GM23338 (cell line): ENCODE data around the gene AXIN1. TPM values are rescaled to one million over a fixed set of nuclear protein-coding genes. Genes with fewer than 3 reads are reported as not detected.

ENCODE experiments used
- ATAC-seq: fragments of 200-7000 bp; cut with Tn5 transposase; 3 replicates; pipeline ENCODE4 v1.9.1; 2020
- DNase-seq: peaks from one replicate; pipeline ENCODE4 v3.0.0-alpha.2; 2015; ENCODE audit warnings: low spot score
- H2AFZ ChIP-seq: fragments of 200-600 bp; sonication (generic); 2 replicates; pipeline ENCODE4 v1.8.0; 2016; ENCODE audit warnings: antibody characterized with exemption, mild to moderate bottlenecking, moderate library complexity
- H3F3A ChIP-seq: fragments of 200-600 bp; sonication (generic); replicated peaks from 2 replicates; pipeline ENCODE4 v1.8.0; 2017; ENCODE audit warnings: antibody characterized with exemption, mixed run types, low read depth
- H3K27ac ChIP-seq: fragments of 200-600 bp; sonication (generic); 2 replicates; pipeline ENCODE4 v1.6.1; 2016; ENCODE audit warnings: low read depth
- H3K27me3 ChIP-seq: fragments of 200-600 bp; sonication (generic); 2 replicates; pipeline ENCODE4 v1.8.0; 2016; ENCODE audit warnings: mild to moderate bottlenecking, mixed run types, moderate library complexity; ENCODE audit not compliant: insufficient read depth
- H3K36me3 ChIP-seq: fragments of 200-600 bp; sonication (generic); 2 replicates; pipeline ENCODE4 v1.8.0; 2016; ENCODE audit warnings: mild to moderate bottlenecking; ENCODE audit not compliant: insufficient read depth
- H3K4me1 ChIP-seq: fragments of 200-600 bp; sonication (generic); 2 replicates; pipeline ENCODE4 v1.8.0; 2016; ENCODE audit warnings: mild to moderate bottlenecking, moderate library complexity; ENCODE audit not compliant: insufficient read depth
- H3K4me2 ChIP-seq: fragments of 200-600 bp; sonication (generic); 2 replicates; pipeline ENCODE4 v1.7.1; 2017; ENCODE audit warnings: mixed run types
- H3K4me3 ChIP-seq: fragments of 200-600 bp; sonication (generic); 2 replicates; pipeline ENCODE4 v1.6.1; 2016; ENCODE audit warnings: mixed run types
- H3K79me2 ChIP-seq: fragments of 200-600 bp; sonication (generic); replicated peaks from 2 replicates; pipeline ENCODE4 v1.8.0; 2017; ENCODE audit warnings: mild to moderate bottlenecking; ENCODE audit not compliant: insufficient read depth
- H3K9me2 ChIP-seq: fragments of 200-600 bp; sonication (generic); 2 replicates; pipeline ENCODE4 v1.8.0; 2017; ENCODE audit not compliant: insufficient read depth
- H4K20me1 ChIP-seq: fragments of 200-600 bp; sonication (generic); replicated peaks from 2 replicates; pipeline ENCODE4 v1.8.0; 2017; ENCODE audit warnings: mild to moderate bottlenecking; ENCODE audit not compliant: insufficient read depth
- H3K27ac Mint-ChIP-seq: 2 replicates; pipeline ENCODE4 v1.8.0; 2020; ENCODE audit warnings: inconsistent platforms, mild to moderate bottlenecking, moderate library complexity, mixed read lengths
- H3K27me3 Mint-ChIP-seq: 3 replicates; pipeline ENCODE4 v1.8.0; 2022; ENCODE audit warnings: low read depth, mild to moderate bottlenecking, moderate library complexity, mixed read lengths, inconsistent platforms; ENCODE audit not compliant: insufficient read depth, poor library complexity
- H3K36me3 Mint-ChIP-seq: 3 replicates; pipeline ENCODE4 v1.8.0; 2021; ENCODE audit warnings: low read depth, mild to moderate bottlenecking, inconsistent platforms, moderate library complexity, mixed read lengths
- H3K4me1 Mint-ChIP-seq: 3 replicates; pipeline ENCODE4 v1.8.0; 2020; ENCODE audit warnings: mild to moderate bottlenecking, inconsistent platforms, mixed read lengths
- H3K4me3 Mint-ChIP-seq: 3 replicates; pipeline ENCODE4 v1.8.0; 2021; ENCODE audit warnings: moderate library complexity, mild to moderate bottlenecking, inconsistent platforms, mixed read lengths
- H3K9me3 Mint-ChIP-seq: 3 replicates; pipeline ENCODE4 v1.8.0; 2020; ENCODE audit warnings: moderate library complexity, mild to moderate bottlenecking, inconsistent platforms, mixed read lengths
- CREB1 ChIP-seq: fragments of 250-450 bp; sonication (Bioruptor Pico); IDR thresholded peaks from 2 replicates; pipeline ENCODE4 v1.5.0; 2020; ENCODE audit warnings: low read depth, mild to moderate bottlenecking, moderate library complexity
- EZH2 ChIP-seq: fragments of 200-600 bp; sonication (generic); IDR thresholded peaks from one replicate; pipeline ENCODE4 v1.8.0; 2017; ENCODE audit warnings: antibody characterized with exemption, mild to moderate bottlenecking, low read depth; ENCODE audit not compliant: unreplicated experiment
- EZH2phosphoT487 ChIP-seq: fragments of 200-600 bp; sonication (generic); IDR thresholded peaks from one replicate; pipeline ENCODE4 v1.8.1; 2018; ENCODE audit warnings: antibody characterized with exemption; ENCODE audit not compliant: unreplicated experiment
- JUNB ChIP-seq: IDR thresholded peaks from one replicate; pipeline ENCODE4 v1.6.1; 2016; ENCODE audit warnings: antibody characterized with exemption; ENCODE audit not compliant: unreplicated experiment
- NANOG ChIP-seq: IDR thresholded peaks from 2 replicates; pipeline ENCODE4 v1.6.1; 2016; ENCODE audit warnings: antibody characterized with exemption, borderline replicate concordance
- POLR2AphosphoS5 ChIP-seq: IDR thresholded peaks from 2 replicates; pipeline ENCODE4 v1.6.1; 2016; ENCODE audit warnings: antibody characterized with exemption, low read depth
- REST ChIP-seq: IDR thresholded peaks from one replicate; pipeline ENCODE4 v1.6.1; 2018; ENCODE audit warnings: antibody characterized with exemption; ENCODE audit not compliant: unreplicated experiment
- STAT1 ChIP-seq: IDR thresholded peaks from one replicate; pipeline ENCODE4 v1.6.1; 2016; ENCODE audit warnings: antibody characterized with exemption; ENCODE audit not compliant: unreplicated experiment
- ZNF114 ChIP-seq: fragments of 250-450 bp; sonication (Bioruptor Pico); IDR thresholded peaks from 2 replicates; pipeline ENCODE4 v1.5.0; 2020; ENCODE audit warnings: mild to moderate bottlenecking, moderate library complexity
- ZNF331 ChIP-seq: fragments of 250-450 bp; sonication (Bioruptor Pico); IDR thresholded peaks from 2 replicates; pipeline ENCODE4 v1.5.0; 2020; ENCODE audit warnings: low read depth, mild to moderate bottlenecking, moderate library complexity
- ZNF462 ChIP-seq: fragments of 250-450 bp; sonication (Bioruptor Pico); IDR thresholded peaks from 2 replicates; pipeline ENCODE4 v1.5.0; 2020; ENCODE audit warnings: mild to moderate bottlenecking, moderate library complexity
- polyA plus RNA-seq: library from polyadenylated mRNA; unstranded; fragments of >200 nt; fragmentation: Nextera tagmentation; extraction: Ambion mirVana; gene quantifications from 2 replicates; pipeline ENCODE4 v1.2.1, GENCODE V29; 2016
- total RNA-seq: library from RNA; depleted of rRNA; stranded (reverse); fragments of >200 nt; shearing (Covaris generic); gene quantifications from 2 replicates; pipeline ENCODE4 v1.2.3, GENCODE V29; 2014

The AXIN1 gene
- total and polyA plus RNA-seq, 2 experiments from 2014 or later = 14.3 to 54.5 TPM

- no peaks in the 10 kb centered on the region for H3K9me2 ChIP-seq
- H3K36me3 ChIP-seq = no peaks in the 10 kb centered on the region
- H2AFZ ChIP-seq = no peak overlapping the region
- peaks cover 31% of the 10 kb centered on the region for H3K27me3 ChIP-seq
- H3K4me1 Mint-ChIP-seq = no peaks in the 10 kb centered on the region
- no peaks in the 10 kb centered on the region for H3K79me2 ChIP-seq
- H3K4me3 ChIP-seq = no peak overlapping the region
- no peaks in the 10 kb centered on the region for H3K4me1 ChIP-seq
- H3K9me3 Mint-ChIP-seq = no peaks in the 10 kb centered on the region
- H3K27ac ChIP-seq = no peak overlapping the region
- no peak overlapping the region for H3K4me3 Mint-ChIP-seq
- no peak overlapping the region for H3K27ac Mint-ChIP-seq
- peaks cover 3% of the 10 kb centered on the region; the same call in 1 of the 3 replicates for H3K36me3 Mint-ChIP-seq
- H3K27me3 Mint-ChIP-seq = peaks cover 18% of the 10 kb centered on the region
- no peak for DNase-seq
- H4K20me1 ChIP-seq = 0 out of 2 replicates have a peak, but pooled peaks cover 2% of the 10 kb centered on the region
- ATAC-seq = no peak
- H3K4me2 ChIP-seq = no peak overlapping the region
- 0 out of 2 replicates have a peak, but pooled peaks cover 4% of the 10 kb centered on the region for H3F3A ChIP-seq
- TF ChIP-seq POLR2AphosphoS5 (no peak), EZH2 (no peak), ZNF114 (no peak), CREB1 (CRISPR knock-in tag) (no peak), NANOG (no peak), ZNF331 (CRISPR knock-in tag) (no peak), STAT1 (no peak), EZH2phosphoT487 (no peak)
Observed at GRCh38 chr16:282491-282890, 70.0 kb downstream of the AXIN1 start.

GRCh38 chr16:281660-282255 lies 70.8 kb downstream of the AXIN1 start:
- H3K4me1 ChIP-seq = no peaks in the 10 kb centered on the region
- H4K20me1 ChIP-seq = 0 out of 2 replicates have a peak, but pooled peaks cover 2% of the 10 kb centered on the region
- no peak overlapping the region for H2AFZ ChIP-seq
- H3K9me2 ChIP-seq = no peaks in the 10 kb centered on the region
- no peak overlapping the region for H3K4me3 Mint-ChIP-seq
- H3K27ac Mint-ChIP-seq = no peak overlapping the region
- no peaks in the 10 kb centered on the region for H3K36me3 ChIP-seq
- H3K36me3 Mint-ChIP-seq = 0 out of 3 replicates have a peak, but pooled peaks cover 3% of the 10 kb centered on the region
- peak overlapping the region; percentile 69; the same call in 1 of the 2 replicates for H3K4me3 ChIP-seq
- no peak overlapping the region for H3K4me2 ChIP-seq
- ATAC-seq = no peak
- H3F3A ChIP-seq = peaks cover 4% of the 10 kb centered on the region; the same call in 1 of the 2 replicates
- H3K27me3 ChIP-seq = peaks cover 38% of the 10 kb centered on the region
- H3K4me1 Mint-ChIP-seq = no peaks in the 10 kb centered on the region
- DNase-seq = no peak
- no peak overlapping the region for H3K27ac ChIP-seq
- H3K9me3 Mint-ChIP-seq = no peaks in the 10 kb centered on the region
- no peaks in the 10 kb centered on the region for H3K79me2 ChIP-seq
- peaks cover 24% of the 10 kb centered on the region for H3K27me3 Mint-ChIP-seq
- TF ChIP-seq CREB1 (CRISPR knock-in tag) (no peak), JUNB (no peak), NANOG (no peak), EZH2phosphoT487 (no peak), EZH2 (no peak), ZNF462 (CRISPR knock-in tag) (no peak), REST (no peak), ZNF114 (no peak), POLR2AphosphoS5 (no peak)
